Testis (tissue), 2 donors: ENCODE data around the gene MUC3A.
"Not testable (repeated sequence)": the region's sequence is repeated elsewhere in the genome, so short reads cannot be mapped to it uniquely, and the experiment has no call there.

Experiments used
- CTCF ChIP-seq, 3 experiments: fragments of 450-650 bp in 2 of 3; fragments of 200-600 bp in 1 of 3; sonication (generic) in 1 of 3; IDR thresholded peaks; one replicate each; pipeline ENCODE4 v1.5.1; 2016 to 2019; ENCODE audit warnings: antibody characterized with exemption in 3 of 3, mild to moderate bottlenecking in 2 of 3, moderate library complexity in 1 of 3
- POLR2A ChIP-seq: fragments of 450-650 bp; IDR thresholded peaks from one replicate; pipeline ENCODE4 v1.6.1; 2017; ENCODE audit warnings: antibody characterized with exemption, mild to moderate bottlenecking, moderate library complexity

GRCh38 chr7:100923616-100924015 lies 25.7 kb upstream of the MUC3A start:
- not testable (repeated sequence) for TF ChIP-seq CTCF (IDR thresholded peaks at IDR 0.05); POLR2A
